Stimulated activated CD4-positive, alpha-beta T cell treated with anti-CD3 and anti-CD28 coated beads, Interleukin-1b, Interleukin-23, amount 100 ng/mL, for 24 hours (primary cell): ENCODE measurements around the gene SAFB2.

Experiments used
- DNase-seq, 4 experiments: peaks; one replicate each; pipeline ENCODE4 v3.0.0-alpha.2; 2020; ENCODE audit warnings: low read depth in 4 of 4, low spot score in 1 of 4

SAFB2 gene

DNA sequence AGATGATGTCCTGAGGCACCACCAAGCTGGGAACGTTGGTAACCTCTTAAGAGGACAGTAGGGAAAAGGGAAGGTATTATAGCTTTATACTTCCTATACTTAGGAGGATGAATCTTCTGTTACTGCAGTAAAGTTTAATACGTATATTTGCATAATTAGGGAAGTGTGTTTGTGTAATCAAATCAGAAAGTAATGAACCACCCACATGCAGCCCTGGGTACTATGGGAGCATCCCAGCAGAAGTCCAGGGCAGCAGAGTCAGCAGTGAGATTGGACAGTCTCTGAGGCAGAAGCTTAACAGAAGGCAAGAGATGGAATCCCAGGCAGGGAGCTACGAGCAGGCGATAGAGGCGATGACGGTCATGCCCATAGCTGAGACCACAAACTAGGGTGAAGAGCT is 12.9 kb upstream of the SAFB2 start:
- no peak for DNase-seq

DNA sequence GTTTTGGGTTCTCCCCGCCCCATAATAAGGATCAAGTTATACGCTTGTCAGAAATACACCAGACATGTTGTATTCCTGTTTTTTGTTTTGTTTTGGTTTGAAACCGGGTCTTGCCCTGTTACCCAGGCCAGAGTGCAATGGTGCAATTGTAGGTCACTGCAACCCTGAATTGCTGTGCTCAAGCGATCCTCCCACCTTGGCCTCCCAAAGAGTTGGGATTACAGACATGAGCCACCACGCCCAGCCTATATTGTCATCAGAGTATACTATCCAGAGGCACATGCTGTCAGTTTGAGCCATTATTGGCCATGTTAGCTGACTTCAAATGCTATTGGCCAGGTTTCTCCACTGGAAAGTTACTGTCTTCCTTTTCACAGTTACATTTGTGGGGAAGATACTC is 10.1 kb upstream of the SAFB2 start:
- DNase-seq = no peak

DNA sequence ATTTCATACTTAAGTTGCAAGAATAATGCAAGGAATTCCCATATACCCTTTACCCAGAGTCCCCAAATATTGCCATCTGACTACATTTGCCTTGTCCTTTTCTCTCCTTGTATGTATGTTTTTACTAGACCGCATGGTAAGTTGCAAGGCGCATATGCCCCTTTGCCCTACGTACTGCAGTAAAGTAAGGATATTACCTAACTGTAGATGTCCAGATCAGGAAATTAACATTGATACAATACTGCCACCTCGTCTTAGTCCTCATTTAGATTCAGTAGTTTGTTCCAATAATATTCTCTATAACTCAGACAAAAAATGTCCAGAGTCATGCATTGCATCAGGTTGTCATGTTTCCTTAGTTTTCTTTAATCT is 9.7 kb upstream of the SAFB2 start:
- DNase-seq = no peak

DNA sequence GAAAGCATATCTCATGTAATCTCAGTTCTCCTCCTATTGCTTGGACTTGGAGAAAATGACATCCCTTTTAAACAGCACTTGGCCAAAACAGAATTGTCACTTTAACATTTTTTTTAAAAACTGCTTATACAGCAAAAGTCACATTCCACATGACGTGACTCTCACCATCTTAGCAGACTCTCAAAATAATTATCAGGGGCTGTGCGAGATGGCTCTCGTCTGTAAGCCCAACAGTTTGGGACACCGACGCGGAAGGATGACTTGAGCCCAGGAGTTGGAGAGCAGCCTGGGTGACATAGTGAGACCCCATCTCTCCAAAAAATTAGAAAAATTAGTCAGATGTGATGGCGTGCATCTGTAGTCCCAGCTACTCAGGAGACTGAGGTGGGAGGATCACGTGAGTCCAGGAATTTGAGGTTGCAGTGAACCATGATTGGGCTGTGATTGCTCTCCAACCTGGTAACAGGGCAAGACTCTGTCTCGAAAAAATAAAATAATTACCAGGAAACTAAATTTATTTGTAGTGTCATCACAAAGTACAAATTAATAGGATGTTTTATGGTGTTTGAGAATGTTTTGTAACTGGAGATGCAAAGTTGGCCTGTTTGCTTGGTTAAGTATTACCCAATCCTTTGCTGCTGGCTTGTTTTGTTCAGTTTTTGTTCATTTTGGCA is 9.1 kb upstream of the SAFB2 start:
- no peak for DNase-seq

DNA sequence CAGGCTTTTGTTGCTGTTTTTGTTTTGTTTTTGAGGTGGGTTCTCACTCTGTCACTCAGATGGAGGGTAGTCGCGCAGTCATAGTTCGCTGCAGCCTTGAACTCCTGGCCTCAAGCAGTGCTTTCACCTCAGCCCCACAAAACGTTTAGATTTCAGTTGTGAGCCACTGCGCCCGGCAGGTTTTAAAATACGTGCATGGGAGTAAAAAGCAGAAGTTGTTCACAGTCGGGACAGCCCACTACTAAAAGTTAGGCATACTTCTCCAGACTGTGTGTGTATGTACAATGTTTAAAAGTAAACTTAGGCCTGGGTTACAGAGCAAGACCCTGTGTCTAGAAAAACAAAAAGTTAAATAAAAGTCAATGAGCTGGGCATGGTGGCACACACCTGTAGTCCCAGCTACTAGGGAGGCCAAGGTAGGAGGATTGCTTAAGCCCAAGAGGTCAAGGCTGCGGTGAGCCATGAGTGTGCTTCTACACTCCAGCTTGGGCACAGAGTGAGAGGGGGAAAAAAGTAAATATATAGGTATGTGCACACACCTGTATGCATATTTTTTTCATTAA is 6.4 kb upstream of the SAFB2 start:
- DNase-seq = no peak

DNA sequence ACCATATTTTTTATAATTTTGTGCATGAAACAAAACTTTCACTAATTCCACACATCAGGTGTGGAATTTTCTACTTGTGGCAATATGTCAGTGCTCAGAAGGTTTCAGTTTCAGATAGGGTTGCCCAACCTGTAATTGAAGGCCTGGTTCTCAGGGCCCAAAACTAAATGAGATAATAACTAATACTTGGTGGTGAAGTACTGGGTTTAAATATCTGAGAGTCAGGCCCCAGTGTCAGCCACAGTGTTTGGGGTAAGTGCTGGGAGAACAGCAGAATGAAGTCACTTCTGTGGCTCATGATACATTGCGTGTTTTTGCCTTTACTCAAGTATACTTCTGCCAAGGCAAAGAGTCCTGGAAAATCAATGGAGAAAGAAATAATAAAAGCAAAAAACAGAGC is 5.9 kb upstream of the SAFB2 start:
- DNase-seq = no peak

DNA sequence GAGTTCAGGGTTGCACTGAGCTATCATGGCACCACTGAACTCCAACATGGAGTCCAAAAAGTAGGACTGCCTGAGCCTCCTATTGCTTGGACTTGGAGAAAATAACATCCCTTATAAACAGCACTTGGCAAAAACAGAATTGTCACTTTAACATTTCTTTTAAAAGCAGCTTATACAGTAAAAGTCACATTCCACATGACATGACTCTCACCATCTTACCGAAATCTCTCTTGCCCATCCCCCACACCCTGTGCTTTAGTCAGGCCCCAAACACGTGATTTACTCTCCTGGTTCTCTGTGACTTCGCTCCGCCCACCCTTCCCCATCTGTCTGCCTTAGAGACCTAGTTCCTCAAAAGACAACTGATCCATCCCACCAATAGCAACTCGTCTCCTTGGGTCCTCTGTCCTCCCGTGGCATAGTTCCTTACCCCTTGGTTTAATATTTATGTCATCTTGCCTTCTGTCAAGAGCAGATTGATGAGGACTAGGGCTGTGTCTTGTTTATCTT is 4.9 kb upstream of the SAFB2 start:
- no peak for DNase-seq

DNA sequence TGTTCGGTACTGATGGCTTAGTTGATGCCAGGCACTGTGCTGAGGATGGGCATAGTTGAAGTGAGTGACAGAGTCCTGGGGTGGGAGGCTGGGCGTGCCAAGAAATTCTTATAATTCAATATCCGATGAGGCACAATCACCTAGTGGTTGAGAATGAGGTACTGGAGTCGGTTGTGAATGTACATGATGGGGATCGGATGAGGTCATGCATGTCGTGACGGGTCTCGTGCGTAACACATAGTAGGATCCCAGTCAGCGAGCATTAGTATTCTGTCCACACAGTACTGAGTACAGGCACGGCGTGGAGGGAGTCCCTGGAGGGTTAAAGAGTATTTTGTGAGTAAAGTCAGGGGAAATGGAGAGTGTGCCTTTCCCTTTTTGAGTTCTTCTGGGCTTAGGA is 3.1 kb upstream of the SAFB2 start:
- no peak for DNase-seq

DNA sequence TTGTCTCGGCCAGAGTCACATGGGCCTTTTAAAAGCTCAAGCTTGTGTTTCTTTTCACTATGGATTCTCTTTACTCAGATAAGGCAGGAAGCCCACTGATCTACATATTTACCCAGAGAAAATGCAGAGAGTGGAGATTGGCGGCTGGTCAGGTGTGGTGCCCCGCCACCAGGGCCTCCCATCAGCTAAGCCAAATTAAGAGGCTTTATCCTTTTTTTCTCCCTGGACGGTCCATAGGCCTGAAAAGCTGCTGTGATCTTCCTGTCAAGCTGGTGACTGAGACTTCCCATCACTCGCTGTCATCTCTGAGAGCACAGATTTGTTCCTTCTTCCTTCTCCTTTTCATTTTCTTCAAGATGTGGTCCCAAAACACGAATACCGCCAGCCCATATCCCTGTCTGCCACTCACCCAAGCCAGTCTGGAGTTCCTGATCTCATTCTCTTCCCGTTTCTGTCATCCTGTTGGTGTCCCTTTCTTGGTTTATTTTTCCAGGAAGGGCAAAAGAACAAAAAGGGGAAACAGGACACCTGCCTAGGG is 2.2 kb upstream of the SAFB2 start:
- DNase-seq = no peak

DNA sequence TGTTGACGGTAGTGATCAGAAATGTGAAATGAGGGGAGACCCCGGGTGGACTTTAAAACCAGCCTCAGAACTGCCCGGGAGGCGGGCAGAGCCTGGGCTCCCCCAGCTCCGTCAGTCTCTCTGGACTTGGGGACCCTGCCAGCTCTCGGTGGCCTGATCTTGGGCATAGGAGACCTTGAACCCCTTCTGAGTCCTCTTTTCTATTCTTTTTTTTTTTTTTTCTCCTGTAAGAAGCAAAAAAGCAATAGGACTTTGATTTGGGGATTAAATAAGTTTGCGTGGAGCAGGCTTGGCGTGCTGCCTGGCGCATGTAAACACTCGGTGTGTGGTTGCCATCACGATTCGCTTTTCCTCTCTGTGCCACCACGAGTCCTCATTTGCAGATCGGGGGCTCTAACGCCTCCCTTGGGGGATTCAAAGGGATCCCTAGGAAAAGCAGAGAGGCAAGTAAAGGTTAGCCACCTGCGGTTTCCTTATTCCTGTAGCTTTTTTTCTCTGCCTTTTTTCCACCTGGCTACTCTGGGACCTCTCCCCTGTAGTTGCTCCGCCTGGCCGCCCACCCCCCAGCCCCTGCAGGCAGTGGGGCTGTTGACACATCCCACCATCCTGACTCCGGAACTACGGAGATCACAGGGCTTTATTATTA is 1.6 kb upstream of the SAFB2 start:
- no peak for DNase-seq

DNA sequence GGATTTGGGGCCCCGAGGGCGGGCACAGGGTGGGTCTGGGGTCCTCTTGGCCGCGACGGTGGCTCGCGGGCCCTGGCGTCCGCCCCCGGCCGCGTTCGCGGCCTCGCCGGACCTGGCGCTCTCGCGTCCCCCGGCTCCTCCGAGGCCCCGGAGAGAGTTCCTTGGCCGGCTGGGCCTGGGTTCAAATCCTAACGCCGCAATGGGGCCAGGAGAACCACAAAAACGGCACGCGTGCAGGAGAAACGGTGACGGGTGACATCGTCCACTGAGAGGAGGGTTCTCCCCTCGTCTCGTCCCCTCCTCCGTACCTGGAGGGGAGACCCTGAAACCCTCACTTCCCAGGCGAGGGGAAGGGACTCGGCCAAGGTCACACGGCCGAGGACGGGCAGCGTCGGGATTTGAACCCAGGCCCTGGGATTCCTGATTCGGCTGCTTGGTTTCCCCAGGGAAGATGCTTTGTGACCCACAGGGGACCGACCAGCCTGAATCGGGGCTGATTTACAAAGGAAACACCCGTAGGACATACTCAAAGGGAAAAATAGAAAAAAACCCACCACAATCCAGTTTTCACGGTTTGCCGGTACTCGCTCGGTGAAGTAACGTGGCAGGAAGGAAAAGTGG is 931 bp upstream of the SAFB2 start:
- DNase-seq = no peak

DNA sequence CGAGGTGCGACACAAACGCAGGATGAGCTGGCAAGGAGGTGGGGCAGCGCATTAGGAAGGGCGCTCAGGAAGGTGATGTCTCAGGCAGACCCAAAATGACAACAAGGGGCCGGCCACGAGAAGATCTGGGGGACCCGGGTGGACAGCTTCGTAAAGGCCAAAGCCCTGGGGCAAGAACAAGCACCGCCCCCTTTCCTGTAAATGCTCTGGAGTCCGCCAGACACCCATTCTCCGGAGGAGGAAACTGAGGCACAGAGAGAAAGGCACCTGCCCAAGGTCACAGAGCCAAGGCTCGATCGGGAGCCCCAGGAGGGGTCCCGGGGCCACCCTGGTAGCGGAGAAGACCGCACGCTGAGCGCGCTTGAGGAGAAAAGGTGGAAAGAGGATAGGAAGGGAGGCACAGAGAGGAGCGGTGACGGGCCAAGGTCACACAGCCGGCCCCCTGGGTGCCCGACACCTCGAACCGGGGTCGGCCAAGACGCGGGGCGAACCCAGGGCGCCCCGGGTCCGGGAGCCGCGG is 571 bp downstream of the SAFB2 start:
- no peak for DNase-seq

DNA sequence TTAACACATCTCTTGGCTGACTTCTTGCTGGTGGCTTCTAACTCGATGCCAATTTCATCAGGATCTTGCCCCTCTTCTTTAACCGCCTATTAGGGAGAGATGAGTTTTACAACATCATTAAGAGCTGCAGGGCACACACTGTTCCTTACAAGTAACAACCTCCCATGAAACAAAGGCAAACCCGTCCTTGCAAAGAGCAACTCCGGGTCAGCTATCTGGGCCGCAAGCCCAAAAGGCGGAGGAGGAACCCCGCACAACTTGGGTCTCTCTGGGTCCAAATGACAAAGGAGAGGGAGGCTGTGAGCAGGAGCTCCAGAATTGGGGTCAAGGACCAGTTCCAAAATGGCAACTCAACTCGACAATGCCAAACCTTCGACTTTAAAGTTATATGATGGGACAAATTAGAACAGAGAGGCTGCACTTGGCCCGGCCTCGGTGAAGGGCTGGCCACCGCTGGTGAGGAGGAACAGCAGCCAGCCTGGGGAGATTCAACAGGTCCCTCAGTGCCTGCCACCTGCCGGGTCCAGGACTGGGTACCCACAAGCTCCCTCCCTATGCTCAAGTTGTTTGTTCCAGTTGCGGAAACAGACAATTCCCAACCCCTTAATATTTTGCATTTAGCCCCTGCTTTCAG is 1.1 kb downstream of the SAFB2 start:
- no peak for DNase-seq

DNA sequence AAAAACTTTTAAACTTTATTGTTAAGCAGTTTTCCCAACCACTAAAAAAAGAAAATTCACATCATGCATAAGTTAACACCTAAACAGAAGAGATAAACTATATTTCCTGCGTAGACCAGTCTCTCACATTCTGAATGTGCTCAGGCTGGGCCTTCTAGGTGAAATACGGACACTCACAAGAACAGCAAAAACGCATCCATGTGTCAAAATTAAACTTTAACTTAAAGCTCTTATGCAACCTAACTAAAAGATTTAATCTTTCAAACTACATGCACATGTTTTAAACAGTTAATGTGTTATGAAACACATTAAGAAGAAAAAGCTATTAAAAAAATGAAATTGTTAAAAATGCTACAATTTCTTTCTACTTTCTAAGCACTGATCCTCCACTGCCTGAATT is 2.6 kb downstream of the SAFB2 start:
- no peak for DNase-seq

DNA sequence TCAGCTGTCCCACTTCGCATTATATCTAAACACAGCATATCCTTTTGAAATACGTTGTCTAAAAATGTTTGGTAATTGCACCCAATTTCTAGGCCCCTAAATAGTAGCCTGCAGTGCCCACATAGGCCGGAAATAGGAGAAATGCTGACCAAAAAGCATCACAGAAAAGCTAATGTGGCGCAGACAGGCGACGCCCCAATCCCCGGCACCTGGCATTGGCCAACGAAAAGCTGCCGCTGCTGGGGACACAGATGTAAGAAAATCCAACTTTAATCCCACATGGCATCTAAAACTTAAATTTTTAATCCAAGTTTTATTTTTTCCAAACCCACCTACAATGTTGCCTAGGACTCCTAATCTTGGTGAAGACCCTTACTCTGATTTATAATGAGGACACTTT is 4.0 kb downstream of the SAFB2 start:
- DNase-seq = no peak

DNA sequence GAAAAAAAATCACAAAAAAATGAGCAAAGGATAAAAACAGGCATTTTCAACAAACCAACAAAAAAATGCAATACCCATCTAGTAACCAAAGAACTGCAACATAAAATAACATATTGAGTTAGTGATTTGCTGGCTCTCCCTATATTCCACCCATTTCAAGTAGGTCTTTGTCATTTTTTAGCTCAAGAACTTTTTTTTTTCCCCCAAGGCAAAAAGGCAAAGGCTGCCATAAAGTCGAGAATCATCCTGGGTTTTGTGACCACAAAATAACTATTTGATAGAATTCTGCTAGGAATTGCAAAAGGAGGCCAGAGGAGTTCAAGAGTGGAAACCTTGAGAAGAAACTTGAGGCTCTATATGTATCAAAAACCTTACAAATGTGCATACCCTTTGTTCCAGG is 5.5 kb downstream of the SAFB2 start:
- no peak for DNase-seq

DNA sequence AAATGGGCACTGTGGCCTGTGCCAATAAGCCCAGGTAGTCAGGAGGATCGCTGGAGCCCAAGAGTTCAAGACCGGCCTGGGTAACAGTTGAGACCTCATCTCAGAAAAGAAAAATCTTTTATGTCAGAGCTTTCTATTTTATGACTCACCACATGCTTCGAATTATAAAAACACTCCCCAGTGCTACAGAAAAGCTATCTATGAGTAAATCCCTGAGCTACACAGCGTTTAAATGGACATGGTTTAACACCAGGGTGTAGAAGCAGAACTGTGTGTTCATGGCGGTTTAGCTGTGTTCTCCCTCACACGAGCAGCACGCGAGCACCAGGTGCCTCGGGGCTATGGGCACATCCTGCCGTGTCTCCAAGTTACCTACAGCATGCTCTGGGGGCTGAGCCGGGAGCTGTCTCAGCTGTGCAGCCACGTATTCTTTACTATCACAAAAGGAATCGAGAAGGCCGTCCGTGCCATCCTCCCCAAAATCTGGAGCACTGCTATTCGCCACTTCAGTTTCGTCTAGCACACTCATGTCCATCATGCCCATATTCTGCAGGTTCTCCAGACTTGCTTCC is 6.7 kb downstream of the SAFB2 start:
- no peak for DNase-seq

DNA sequence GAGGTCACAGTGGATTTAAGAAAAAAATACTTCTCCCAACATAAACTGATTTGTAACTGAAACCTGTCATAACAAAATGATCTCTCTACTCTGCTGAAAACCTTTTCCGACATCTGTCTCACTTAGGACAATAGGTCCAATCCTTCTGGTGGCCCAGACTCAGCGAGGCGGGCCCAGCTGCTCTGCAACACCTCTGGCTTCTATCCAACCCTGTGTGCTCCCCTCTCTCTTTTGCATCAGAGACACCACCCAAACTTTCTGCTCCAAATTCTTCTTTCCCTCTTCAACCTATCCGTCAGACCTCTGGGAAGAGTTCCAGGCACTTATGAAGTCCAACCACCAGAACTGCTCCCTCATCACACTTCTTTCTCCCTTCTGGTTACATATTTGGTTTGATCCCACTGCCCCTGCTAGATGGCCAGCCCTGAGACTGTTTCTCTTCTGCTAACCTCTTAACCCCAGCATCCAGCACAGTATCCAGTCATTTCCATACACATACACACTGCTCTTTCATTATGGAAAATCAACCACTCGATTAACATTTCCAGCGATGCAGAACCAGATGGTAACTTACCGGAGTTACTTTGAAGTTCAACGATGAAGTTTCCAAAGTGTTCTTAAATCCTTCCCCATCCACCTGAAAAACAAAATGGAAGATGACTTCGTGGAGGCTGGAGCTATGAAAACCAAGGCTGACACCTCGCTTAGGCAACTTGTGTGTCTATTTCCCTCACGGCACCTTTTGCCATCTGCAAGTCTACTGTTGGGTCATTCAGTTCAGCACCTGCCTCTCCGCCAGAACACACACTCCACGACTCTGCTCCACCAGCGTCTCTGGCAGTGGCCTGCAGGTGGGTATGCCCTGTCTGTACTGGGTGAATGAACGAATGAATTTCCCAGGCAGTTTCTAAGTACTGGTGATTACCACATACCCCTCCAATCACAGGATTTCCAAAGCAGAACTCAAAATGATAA is 9.4 kb downstream of the SAFB2 start:
- DNase-seq = no peak

DNA sequence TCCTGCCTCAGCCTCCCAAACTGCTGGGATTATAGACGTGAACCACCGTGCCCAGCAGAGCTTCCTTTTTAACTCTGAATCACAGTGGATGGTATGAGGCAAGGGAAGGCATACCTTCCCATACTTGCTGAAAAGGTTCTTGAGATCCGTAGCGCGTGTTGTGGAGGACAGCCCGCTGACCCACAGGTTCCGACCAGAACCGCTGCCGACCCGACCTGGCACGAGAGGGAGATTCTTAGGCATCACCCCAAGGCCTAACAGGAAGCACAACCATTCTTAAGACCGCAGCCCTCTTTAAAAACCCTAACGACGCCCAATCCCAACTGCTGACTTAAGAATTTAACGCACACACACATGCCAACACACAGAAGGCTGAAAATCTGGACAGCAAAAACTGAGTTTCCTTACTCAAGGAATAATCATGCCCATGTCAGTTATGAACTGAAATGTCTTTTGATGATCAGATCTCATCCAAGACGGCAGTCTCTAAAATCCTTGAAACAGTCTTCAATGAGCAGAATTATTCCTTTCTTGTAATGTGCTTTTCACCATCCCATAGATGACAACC is 12.6 kb downstream of the SAFB2 start:
- DNase-seq = no peak
